ENCODE results near the gene DGAT2.

Gene DGAT2, protein sequence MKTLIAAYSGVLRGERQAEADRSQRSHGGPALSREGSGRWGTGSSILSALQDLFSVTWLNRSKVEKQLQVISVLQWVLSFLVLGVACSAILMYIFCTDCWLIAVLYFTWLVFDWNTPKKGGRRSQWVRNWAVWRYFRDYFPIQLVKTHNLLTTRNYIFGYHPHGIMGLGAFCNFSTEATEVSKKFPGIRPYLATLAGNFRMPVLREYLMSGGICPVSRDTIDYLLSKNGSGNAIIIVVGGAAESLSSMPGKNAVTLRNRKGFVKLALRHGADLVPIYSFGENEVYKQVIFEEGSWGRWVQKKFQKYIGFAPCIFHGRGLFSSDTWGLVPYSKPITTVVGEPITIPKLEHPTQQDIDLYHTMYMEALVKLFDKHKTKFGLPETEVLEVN

DNA sequence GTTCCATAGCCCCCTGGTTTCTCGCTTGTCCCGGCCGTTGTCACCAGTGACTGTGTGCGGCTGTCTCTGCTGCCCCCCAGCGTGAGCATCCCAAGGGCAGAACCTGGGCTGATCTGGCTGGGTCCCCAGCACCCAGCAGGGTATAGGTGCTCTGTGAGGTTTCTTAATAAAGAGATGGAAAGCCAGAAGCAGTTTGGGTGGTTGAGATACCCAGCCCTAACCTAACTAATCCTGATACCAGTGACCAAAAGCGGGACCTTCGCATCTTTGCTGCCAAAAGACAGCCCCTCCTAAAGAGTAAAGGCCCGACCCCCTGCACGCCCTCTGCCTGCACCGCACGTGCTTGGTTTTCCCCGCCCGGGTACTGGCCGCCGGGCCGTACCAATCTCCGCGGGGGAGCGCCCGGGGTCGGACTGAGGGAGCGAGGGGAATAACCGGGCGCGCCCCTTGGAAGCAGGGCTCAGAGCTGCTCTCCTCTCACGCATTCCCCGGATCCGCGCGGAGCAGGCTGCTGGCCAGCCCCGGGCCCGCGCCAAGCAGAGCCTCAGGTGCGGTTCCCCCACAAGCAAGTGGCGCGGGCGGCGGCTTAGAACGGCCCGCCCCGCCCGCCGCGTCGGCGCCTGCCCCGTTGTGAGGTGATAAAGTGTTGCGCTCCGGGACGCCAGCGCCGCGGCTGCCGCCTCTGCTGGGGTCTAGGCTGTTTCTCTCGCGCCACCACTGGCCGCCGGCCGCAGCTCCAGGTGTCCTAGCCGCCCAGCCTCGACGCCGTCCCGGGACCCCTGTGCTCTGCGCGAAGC is at the start of gene DGAT2:
TSS of gene DGAT2 (plus strand) at position 667 of the 797 bp plus-strand sequence. CDS start 214 bp downstream, outside the sequence.
- Histone ChIP-seq H3K36me3 (ENCODE audit: insufficient read depth, low read length) (no peaks in the 10 kb centered on the region), H3K4me3 (ENCODE audit: low read depth in 1 of 2, low read length in 2 of 2) (no peak within 1 kb of the TSS), H2AFZ (ENCODE audit: low read depth, low read length) (no peak within 1 kb of the TSS), H3K9ac (ENCODE audit: low read depth, low read length) (no peak within 1 kb of the TSS), H3K79me2 (ENCODE audit: insufficient read depth, low read length) (no peaks in the 10 kb centered on the region), H4K20me1 (ENCODE audit: insufficient read depth, low read length) (no peaks in the 10 kb centered on the region), H3K27ac (ENCODE audit: low read length) (no peak within 1 kb of the TSS), H3K4me2 (ENCODE audit: insufficient read depth, low read length) (no peak within 1 kb of the TSS), H3K9me3 (ENCODE audit: insufficient read depth, low read length, severe bottlenecking) (no peaks in the 10 kb centered on the region), H3K27me3 (ENCODE audit: insufficient read depth, low read length, poor library complexity) (peaks cover 12% of the 10 kb centered on the region), H3K4me1 (ENCODE audit: insufficient read depth, low read length) (no peaks in the 10 kb centered on the region)
- no peak for DNase-seq
- ATAC-seq (ENCODE audit: insufficient read depth, low read depth), result no peak; the same call in 2 of the 3 replicates
- TF ChIP-seq EZH2 (IDR thresholded peaks at IDR 0.05; ENCODE audit: borderline replicate concordance, low read depth, low read length, severe bottlenecking) (no peak), CTCF (IDR thresholded peaks at IDR 0.05; ENCODE audit: borderline replicate concordance, extremely low read depth, low read length, poor library complexity, severe bottlenecking) (no peak)

GRCh38 chr11:75719340-75720239 is 49.0 kb upstream of the DGAT2 start:
- ATAC-seq (ENCODE audit: insufficient read depth, low read depth) (no peak), DNase-seq (no peak)
- no peak overlapping the region for H3K4me3 ChIP-seq (ENCODE audit: low read depth in 1 of 2, low read length in 2 of 2)
- no peaks in the 10 kb centered on the region for H4K20me1 ChIP-seq (ENCODE audit: insufficient read depth, low read length)
- no peak overlapping the region for H3K27ac ChIP-seq (ENCODE audit: low read length)
- no peak overlapping the region for H3K9ac ChIP-seq (ENCODE audit: low read depth, low read length)
- no peaks in the 10 kb centered on the region for H3K9me3 ChIP-seq (ENCODE audit: insufficient read depth, low read length, severe bottlenecking)
- no peaks in the 10 kb centered on the region for H3K4me1 ChIP-seq (ENCODE audit: insufficient read depth, low read length)
- no peaks in the 10 kb centered on the region for H3K36me3 ChIP-seq (ENCODE audit: insufficient read depth, low read length)
- no peak overlapping the region for H3K4me2 ChIP-seq (ENCODE audit: insufficient read depth, low read length)
- peaks cover 4% of the 10 kb centered on the region for H3K27me3 ChIP-seq (ENCODE audit: insufficient read depth, low read length, poor library complexity)
- H2AFZ ChIP-seq (ENCODE audit: low read depth, low read length), result no peak overlapping the region
- H3K79me2 ChIP-seq (ENCODE audit: insufficient read depth, low read length), result no peaks in the 10 kb centered on the region
- TF ChIP-seq CTCF (IDR thresholded peaks at IDR 0.05; ENCODE audit: borderline replicate concordance, extremely low read depth, low read length, poor library complexity, severe bottlenecking) (no peak), EZH2 (IDR thresholded peaks at IDR 0.05; ENCODE audit: borderline replicate concordance, low read depth, low read length, severe bottlenecking) (no peak)

GRCh38 chr11:75720639-75721038 is 47.9 kb upstream of the DGAT2 start:
- H2AFZ ChIP-seq (ENCODE audit: low read depth, low read length), result no peak overlapping the region

More at GRCh38 chr11:75720639-75721038, 47.9 kb upstream of the DGAT2 start:
- Histone ChIP-seq H3K27ac (ENCODE audit: low read length) (no peak overlapping the region), H3K4me3 (ENCODE audit: low read depth in 1 of 2, low read length in 2 of 2) (no peak overlapping the region), H4K20me1 (ENCODE audit: insufficient read depth, low read length) (no peaks in the 10 kb centered on the region; the same call in 1 of the 2 replicates), H3K4me2 (ENCODE audit: insufficient read depth, low read length) (no peak overlapping the region), H3K36me3 (ENCODE audit: insufficient read depth, low read length) (no peaks in the 10 kb centered on the region), H3K79me2 (ENCODE audit: insufficient read depth, low read length) (no peaks in the 10 kb centered on the region), H3K27me3 (ENCODE audit: insufficient read depth, low read length, poor library complexity) (peaks cover 4% of the 10 kb centered on the region), H3K9ac (ENCODE audit: low read depth, low read length) (no peak overlapping the region), H3K9me3 (ENCODE audit: insufficient read depth, low read length, severe bottlenecking) (no peaks in the 10 kb centered on the region), H3K4me1 (ENCODE audit: insufficient read depth, low read length) (no peaks in the 10 kb centered on the region)
- TF ChIP-seq CTCF (IDR thresholded peaks at IDR 0.05; ENCODE audit: borderline replicate concordance, extremely low read depth, low read length, poor library complexity, severe bottlenecking) (no peak), EZH2 (IDR thresholded peaks at IDR 0.05; ENCODE audit: borderline replicate concordance, low read depth, low read length, severe bottlenecking) (no peak)
- DNase-seq (no peak), ATAC-seq (ENCODE audit: insufficient read depth, low read depth) (no peak)
